HepG2 (cell line): Measurements from ENCODE around the gene B4GALT4. TPM values are rescaled to one million over a fixed set of nuclear protein-coding genes. Genes with fewer than 3 reads are reported as not detected.

ENCODE experiments used
- AKAP8 ChIP-seq: sonication (generic); formaldehyde crosslinking; IDR thresholded peaks from 2 replicates; pipeline ENCODE4 v1.5.1; 2020; ENCODE audit warnings: mild to moderate bottlenecking, missing genetic modification reagents
- NR2F6 ChIP-seq, 2 experiments: IDR thresholded peaks; 2 replicates each; pipeline ENCODE4 v1.6.1; 2016; ENCODE audit warnings: antibody characterized with exemption in 1 of 2, mild to moderate bottlenecking in 1 of 2
- SOX5 ChIP-seq: IDR thresholded peaks from 2 replicates; pipeline ENCODE4 v1.6.1; 2016; ENCODE audit warnings: borderline replicate concordance
- ZHX2 ChIP-seq, 2 experiments: sonication (generic) in 1 of 2; formaldehyde crosslinking in 1 of 2; IDR thresholded peaks; 2 replicates each; pipeline versions ENCODE4 v1.6.1 to v1.9.0; 2014 to 2022; ENCODE audit warnings: antibody characterized with exemption in 1 of 2, borderline replicate concordance in 1 of 2, inconsistent platforms in 1 of 2, low read depth in 1 of 2, missing genetic modification reagents in 1 of 2
- ZNF292 ChIP-seq: sonication (generic); formaldehyde crosslinking; IDR thresholded peaks from 2 replicates; pipeline ENCODE4 v1.8.1; 2022; ENCODE audit warnings: mild to moderate bottlenecking, low read depth, missing genetic modification reagents, borderline replicate concordance
- ZNF329 ChIP-seq: sonication (generic); formaldehyde crosslinking; IDR thresholded peaks from 2 replicates; pipeline ENCODE4 v1.9.0; 2021; ENCODE audit warnings: low read depth, mild to moderate bottlenecking, missing genetic modification reagents
- polyA plus RNA-seq, 8 experiments: library from polyadenylated mRNA; depleted of rRNA in 3 of 8; stranded (reverse) in 7 of 8; unstranded in 1 of 8; fragments of >200 nt; fragmentation: Illumina TruSeq in 4 of 8; extraction: Trizol in 4 of 8; gene quantifications; 2 replicates each; pipeline versions ENCODE4 v1.2.1 to v1.2.3, GENCODE V29; 2011 to 2016; ENCODE audit warnings: low read depth in 4 of 8, missing spikeins in 1 of 8, mixed read lengths in 1 of 8; ENCODE audit not compliant: insufficient read depth in 1 of 8
- total RNA-seq, 5 experiments: library from RNA; depleted of rRNA; stranded (reverse); fragments of >200 nt; fragmentation: Illumina TruSeq; extraction: Trizol; gene quantifications; 2 replicates each; pipeline ENCODE4 v1.2.3, GENCODE V29; 2016; ENCODE audit warnings: low read depth in 1 of 5
- TF ChIP-seq, protein P1 (sequence below): sonication (generic); formaldehyde crosslinking; IDR thresholded peaks from 2 replicates; pipeline ENCODE4 v1.9.0; 2021; ENCODE audit warnings: missing genetic modification reagents, borderline replicate concordance
- TF ChIP-seq, protein P2 (sequence below), 2 experiments: sonication (generic) in 1 of 2; formaldehyde crosslinking in 1 of 2; IDR thresholded peaks; 2 replicates each; pipeline versions ENCODE4 v1.5.1 to v1.6.1; 2011 to 2020; ENCODE audit warnings: borderline replicate concordance in 1 of 2, low read depth in 1 of 2, low read length in 1 of 2, mild to moderate bottlenecking in 1 of 2, missing genetic modification reagents in 1 of 2, moderate library complexity in 1 of 2
- TF ChIP-seq, protein P3 (sequence below): sonication (generic); formaldehyde crosslinking; IDR thresholded peaks from 2 replicates; pipeline ENCODE4 v1.4.0; 2020; ENCODE audit warnings: mild to moderate bottlenecking, missing genetic modification reagents
- TF ChIP-seq, protein P4 (sequence below): sonication (generic); formaldehyde crosslinking; IDR thresholded peaks from 2 replicates; pipeline ENCODE4 v1.8.0; 2023; ENCODE audit warnings: mild to moderate bottlenecking, missing genetic modification reagents

Gene B4GALT4
- total and polyA plus RNA-seq, 2 of the 13 experiments (the other 11 are each of a cell fraction or from before 2014, with no cell fraction given), result 16.9 to 29.0 TPM

- TF ChIP-seq ZHX2 (IDR thresholded peaks at IDR 0.05; ENCODE audit: low read depth) (no peak), ZHX2 (CRISPR knock-in tag; IDR thresholded peaks at IDR 0.05; ENCODE audit: borderline replicate concordance) (no peak), NR2F6 (IDR thresholded peaks at IDR 0.05) (no peak), NR2F6 (CRISPR knock-in tag; IDR thresholded peaks at IDR 0.05) (no peak), ZNF329 (CRISPR knock-in tag) (no peak), AKAP8 (CRISPR knock-in tag) (no peak), SOX5 (CRISPR knock-in tag) (no peak), ZNF292 (CRISPR knock-in tag) (no peak)
- TF ChIP-seq, protein P1, sequence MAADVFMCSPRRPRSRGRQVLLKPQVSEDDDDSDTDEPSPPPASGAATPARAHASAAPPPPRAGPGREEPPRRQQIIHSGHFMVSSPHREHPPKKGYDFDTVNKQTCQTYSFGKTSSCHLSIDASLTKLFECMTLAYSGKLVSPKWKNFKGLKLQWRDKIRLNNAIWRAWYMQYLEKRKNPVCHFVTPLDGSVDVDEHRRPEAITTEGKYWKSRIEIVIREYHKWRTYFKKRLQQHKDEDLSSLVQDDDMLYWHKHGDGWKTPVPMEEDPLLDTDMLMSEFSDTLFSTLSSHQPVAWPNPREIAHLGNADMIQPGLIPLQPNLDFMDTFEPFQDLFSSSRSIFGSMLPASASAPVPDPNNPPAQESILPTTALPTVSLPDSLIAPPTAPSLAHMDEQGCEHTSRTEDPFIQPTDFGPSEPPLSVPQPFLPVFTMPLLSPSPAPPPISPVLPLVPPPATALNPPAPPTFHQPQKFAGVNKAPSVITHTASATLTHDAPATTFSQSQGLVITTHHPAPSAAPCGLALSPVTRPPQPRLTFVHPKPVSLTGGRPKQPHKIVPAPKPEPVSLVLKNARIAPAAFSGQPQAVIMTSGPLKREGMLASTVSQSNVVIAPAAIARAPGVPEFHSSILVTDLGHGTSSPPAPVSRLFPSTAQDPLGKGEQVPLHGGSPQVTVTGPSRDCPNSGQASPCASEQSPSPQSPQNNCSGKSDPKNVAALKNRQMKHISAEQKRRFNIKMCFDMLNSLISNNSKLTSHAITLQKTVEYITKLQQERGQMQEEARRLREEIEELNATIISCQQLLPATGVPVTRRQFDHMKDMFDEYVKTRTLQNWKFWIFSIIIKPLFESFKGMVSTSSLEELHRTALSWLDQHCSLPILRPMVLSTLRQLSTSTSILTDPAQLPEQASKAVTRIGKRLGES, result no peak
- TF ChIP-seq, protein P2, sequence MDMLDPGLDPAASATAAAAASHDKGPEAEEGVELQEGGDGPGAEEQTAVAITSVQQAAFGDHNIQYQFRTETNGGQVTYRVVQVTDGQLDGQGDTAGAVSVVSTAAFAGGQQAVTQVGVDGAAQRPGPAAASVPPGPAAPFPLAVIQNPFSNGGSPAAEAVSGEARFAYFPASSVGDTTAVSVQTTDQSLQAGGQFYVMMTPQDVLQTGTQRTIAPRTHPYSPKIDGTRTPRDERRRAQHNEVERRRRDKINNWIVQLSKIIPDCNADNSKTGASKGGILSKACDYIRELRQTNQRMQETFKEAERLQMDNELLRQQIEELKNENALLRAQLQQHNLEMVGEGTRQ (IDR thresholded peaks at IDR 0.05; ENCODE audit: low read depth, low read length), result no peak
- TF ChIP-seq, protein P2 (CRISPR knock-in tag; IDR thresholded peaks at IDR 0.05; ENCODE audit: borderline replicate concordance), result no peak
- TF ChIP-seq, protein P3, sequence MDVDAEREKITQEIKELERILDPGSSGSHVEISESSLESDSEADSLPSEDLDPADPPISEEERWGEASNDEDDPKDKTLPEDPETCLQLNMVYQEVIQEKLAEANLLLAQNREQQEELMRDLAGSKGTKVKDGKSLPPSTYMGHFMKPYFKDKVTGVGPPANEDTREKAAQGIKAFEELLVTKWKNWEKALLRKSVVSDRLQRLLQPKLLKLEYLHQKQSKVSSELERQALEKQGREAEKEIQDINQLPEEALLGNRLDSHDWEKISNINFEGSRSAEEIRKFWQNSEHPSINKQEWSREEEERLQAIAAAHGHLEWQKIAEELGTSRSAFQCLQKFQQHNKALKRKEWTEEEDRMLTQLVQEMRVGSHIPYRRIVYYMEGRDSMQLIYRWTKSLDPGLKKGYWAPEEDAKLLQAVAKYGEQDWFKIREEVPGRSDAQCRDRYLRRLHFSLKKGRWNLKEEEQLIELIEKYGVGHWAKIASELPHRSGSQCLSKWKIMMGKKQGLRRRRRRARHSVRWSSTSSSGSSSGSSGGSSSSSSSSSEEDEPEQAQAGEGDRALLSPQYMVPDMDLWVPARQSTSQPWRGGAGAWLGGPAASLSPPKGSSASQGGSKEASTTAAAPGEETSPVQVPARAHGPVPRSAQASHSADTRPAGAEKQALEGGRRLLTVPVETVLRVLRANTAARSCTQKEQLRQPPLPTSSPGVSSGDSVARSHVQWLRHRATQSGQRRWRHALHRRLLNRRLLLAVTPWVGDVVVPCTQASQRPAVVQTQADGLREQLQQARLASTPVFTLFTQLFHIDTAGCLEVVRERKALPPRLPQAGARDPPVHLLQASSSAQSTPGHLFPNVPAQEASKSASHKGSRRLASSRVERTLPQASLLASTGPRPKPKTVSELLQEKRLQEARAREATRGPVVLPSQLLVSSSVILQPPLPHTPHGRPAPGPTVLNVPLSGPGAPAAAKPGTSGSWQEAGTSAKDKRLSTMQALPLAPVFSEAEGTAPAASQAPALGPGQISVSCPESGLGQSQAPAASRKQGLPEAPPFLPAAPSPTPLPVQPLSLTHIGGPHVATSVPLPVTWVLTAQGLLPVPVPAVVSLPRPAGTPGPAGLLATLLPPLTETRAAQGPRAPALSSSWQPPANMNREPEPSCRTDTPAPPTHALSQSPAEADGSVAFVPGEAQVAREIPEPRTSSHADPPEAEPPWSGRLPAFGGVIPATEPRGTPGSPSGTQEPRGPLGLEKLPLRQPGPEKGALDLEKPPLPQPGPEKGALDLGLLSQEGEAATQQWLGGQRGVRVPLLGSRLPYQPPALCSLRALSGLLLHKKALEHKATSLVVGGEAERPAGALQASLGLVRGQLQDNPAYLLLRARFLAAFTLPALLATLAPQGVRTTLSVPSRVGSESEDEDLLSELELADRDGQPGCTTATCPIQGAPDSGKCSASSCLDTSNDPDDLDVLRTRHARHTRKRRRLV (CRISPR knock-in tag), result no peak
- TF ChIP-seq, protein P4, sequence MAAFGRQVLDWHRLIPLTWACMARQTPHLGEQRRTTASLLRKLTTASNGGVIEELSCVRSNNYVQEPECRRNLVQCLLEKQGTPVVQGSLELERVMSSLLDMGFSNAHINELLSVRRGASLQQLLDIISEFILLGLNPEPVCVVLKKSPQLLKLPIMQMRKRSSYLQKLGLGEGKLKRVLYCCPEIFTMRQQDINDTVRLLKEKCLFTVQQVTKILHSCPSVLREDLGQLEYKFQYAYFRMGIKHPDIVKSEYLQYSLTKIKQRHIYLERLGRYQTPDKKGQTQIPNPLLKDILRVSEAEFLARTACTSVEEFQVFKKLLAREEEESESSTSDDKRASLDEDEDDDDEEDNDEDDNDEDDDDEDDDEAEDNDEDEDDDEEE, result no peak
These were observed 16.4 kb upstream of the B4GALT4 start (continued) for GRCh38 chr3:119257111-119257510.
